K562 (cell line): Measurements from ENCODE around the gene DDX50. TPM values are rescaled to one million over a fixed set of nuclear protein-coding genes. Genes with fewer than 3 reads are reported as not detected.
A peak's percentile ranks its signal among the peaks of the same experiment; 100 is the strongest.

ENCODE experiments used
- ARNT ChIP-seq, 2 experiments: fragments of 450-650 bp; IDR thresholded peaks; 2 replicates each; pipeline ENCODE4 v1.6.1; 2016; ENCODE audit warnings: mild to moderate bottlenecking in 1 of 2
- CC2D1A ChIP-seq: fragments of 450-650 bp; IDR thresholded peaks from 2 replicates; pipeline ENCODE4 v1.6.1; 2017; ENCODE audit warnings: mild to moderate bottlenecking
- CSDE1 ChIP-seq, 2 experiments: fragments of 450-650 bp; IDR thresholded peaks; 2 replicates each; pipeline ENCODE4 v1.6.1; 2016; ENCODE audit warnings: mild to moderate bottlenecking in 1 of 2
- DDX20 ChIP-seq: fragments of 450-650 bp; IDR thresholded peaks from 2 replicates; pipeline ENCODE4 v1.6.1; 2016; ENCODE audit warnings: missing genetic modification characterization, low read depth, mild to moderate bottlenecking, missing compliant biosample characterization, moderate library complexity
- JUN ChIP-seq, 2 experiments: sonication (generic) in 1 of 2; formaldehyde crosslinking in 1 of 2; IDR thresholded peaks; 2 replicates each; pipeline versions ENCODE4 v1.6.1 to v1.8.0; 2012 to 2022; ENCODE audit warnings: borderline replicate concordance in 2 of 2, mild to moderate bottlenecking in 2 of 2, improper control_type of control experiment in 1 of 2, low read depth in 1 of 2, low read length in 1 of 2, missing genetic modification reagents in 1 of 2
- polyA plus RNA-seq, 8 experiments: library from polyadenylated mRNA; depleted of rRNA in 4 of 8; stranded (reverse) in 5 of 8; unstranded in 3 of 8; fragments of >200 nt; fragmentation: Nextera tagmentation in 2 of 8; fragmentation: Illumina TruSeq in 1 of 8; extraction: Ambion mirVana in 2 of 8; extraction: Trizol in 1 of 8; gene quantifications; 2 replicates each; pipeline versions ENCODE4 v1.2.1 to v1.2.3, GENCODE V29; 2011 to 2014; ENCODE audit warnings: inconsistent platforms in 1 of 8, missing spikeins in 1 of 8
- total RNA-seq, 7 experiments: library from RNA; depleted of rRNA in 6 of 7; stranded (reverse); fragments of >200 nt in 6 of 7; fragmentation: Illumina TruSeq in 2 of 7; extraction: Trizol in 2 of 7; gene quantifications; 2 replicates each; pipeline versions ENCODE4 v1.2.1 to v1.2.3, GENCODE V29; 2011 to 2021; ENCODE audit warnings: low replicate concordance in 1 of 7
- TF ChIP-seq, protein P1 (sequence below), 2 experiments: fragments of 450-650 bp; formaldehyde crosslinking in 1 of 2; IDR thresholded peaks; 2 replicates each; pipeline versions ENCODE4 v1.4.0 to v1.6.1; 2014 to 2020; ENCODE audit warnings: mild to moderate bottlenecking in 2 of 2, borderline replicate concordance in 1 of 2, low read depth in 1 of 2
- TF ChIP-seq, protein P2 (sequence below): sonication (generic); formaldehyde crosslinking; IDR thresholded peaks from 2 replicates; pipeline ENCODE4 v1.8.1; 2023; ENCODE audit warnings: mild to moderate bottlenecking, missing genetic modification reagents
- TF ChIP-seq, protein P3 (sequence below), 3 experiments: IDR thresholded peaks in 2 of 3; conservative IDR thresholded peaks in 1 of 3; 2 replicates each; pipeline ENCODE4 v1.5.1; 2011 to 2012; ENCODE audit warnings: low read length in 3 of 3, mild to moderate bottlenecking in 3 of 3, control low read depth in 2 of 3, improper control_type of control experiment in 1 of 3, inconsistent platforms in 1 of 3, low read depth in 1 of 3, mixed read lengths in 1 of 3, moderate library complexity in 1 of 3; ENCODE audit not compliant: insufficient read depth in 2 of 3
- TF ChIP-seq, protein P4 (sequence below): fragments of 250-450 bp; sonication (Bioruptor Pico); IDR thresholded peaks from 2 replicates; pipeline ENCODE4 v1.9.0; 2021; ENCODE audit warnings: mild to moderate bottlenecking
- TF ChIP-seq, protein P5 (sequence below), 2 experiments: fragments of 450-650 bp; conservative IDR thresholded peaks; 2 replicates each; pipeline ENCODE4 v1.6.1; 2017; ENCODE audit warnings: mild to moderate bottlenecking in 2 of 2, moderate library complexity in 2 of 2

DDX50 gene
- total and polyA plus RNA-seq, 9 of the 15 experiments (the other 6 are each of a cell fraction or from before 2014, with no cell fraction given), result 36.7 to 86.8 (median 57.4) TPM

DNA sequence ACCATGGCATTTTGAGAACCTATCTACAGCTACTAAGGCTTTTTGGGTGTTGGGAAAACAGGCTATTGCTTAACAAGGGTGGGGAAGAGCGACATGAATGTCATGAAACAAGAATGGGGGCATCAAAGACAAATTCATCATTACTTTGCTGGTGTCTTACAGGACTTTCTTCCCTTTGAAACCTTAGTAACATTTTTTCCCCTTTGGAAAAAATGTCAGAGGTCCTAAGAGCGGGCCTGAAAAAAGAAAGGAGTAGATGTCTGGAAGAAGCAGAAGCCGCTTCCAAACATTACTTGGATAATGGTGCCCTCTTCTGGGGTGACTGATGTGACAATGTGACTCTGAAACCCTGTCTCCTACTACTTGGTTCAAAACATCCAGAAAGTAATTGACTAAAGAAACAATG lies 3.8 kb upstream of the DDX50 start (continued):
- TF ChIP-seq, protein P1, sequence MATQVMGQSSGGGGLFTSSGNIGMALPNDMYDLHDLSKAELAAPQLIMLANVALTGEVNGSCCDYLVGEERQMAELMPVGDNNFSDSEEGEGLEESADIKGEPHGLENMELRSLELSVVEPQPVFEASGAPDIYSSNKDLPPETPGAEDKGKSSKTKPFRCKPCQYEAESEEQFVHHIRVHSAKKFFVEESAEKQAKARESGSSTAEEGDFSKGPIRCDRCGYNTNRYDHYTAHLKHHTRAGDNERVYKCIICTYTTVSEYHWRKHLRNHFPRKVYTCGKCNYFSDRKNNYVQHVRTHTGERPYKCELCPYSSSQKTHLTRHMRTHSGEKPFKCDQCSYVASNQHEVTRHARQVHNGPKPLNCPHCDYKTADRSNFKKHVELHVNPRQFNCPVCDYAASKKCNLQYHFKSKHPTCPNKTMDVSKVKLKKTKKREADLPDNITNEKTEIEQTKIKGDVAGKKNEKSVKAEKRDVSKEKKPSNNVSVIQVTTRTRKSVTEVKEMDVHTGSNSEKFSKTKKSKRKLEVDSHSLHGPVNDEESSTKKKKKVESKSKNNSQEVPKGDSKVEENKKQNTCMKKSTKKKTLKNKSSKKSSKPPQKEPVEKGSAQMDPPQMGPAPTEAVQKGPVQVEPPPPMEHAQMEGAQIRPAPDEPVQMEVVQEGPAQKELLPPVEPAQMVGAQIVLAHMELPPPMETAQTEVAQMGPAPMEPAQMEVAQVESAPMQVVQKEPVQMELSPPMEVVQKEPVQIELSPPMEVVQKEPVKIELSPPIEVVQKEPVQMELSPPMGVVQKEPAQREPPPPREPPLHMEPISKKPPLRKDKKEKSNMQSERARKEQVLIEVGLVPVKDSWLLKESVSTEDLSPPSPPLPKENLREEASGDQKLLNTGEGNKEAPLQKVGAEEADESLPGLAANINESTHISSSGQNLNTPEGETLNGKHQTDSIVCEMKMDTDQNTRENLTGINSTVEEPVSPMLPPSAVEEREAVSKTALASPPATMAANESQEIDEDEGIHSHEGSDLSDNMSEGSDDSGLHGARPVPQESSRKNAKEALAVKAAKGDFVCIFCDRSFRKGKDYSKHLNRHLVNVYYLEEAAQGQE (IDR thresholded peaks at IDR 0.05; ENCODE audit: borderline replicate concordance), result peak; percentile 76
- TF ChIP-seq, protein P1 (CRISPR knock-in tag; IDR thresholded peaks at IDR 0.05; ENCODE audit: low read depth), result no peak
- no peak for TF ChIP-seq JUN (IDR thresholded peaks at IDR 0.05; ENCODE audit: borderline replicate concordance, low read depth, low read length)
- TF ChIP-seq JUN (CRISPR knock-in tag; IDR thresholded peaks at IDR 0.05; ENCODE audit: borderline replicate concordance), result no peak
- TF ChIP-seq, protein P2, sequence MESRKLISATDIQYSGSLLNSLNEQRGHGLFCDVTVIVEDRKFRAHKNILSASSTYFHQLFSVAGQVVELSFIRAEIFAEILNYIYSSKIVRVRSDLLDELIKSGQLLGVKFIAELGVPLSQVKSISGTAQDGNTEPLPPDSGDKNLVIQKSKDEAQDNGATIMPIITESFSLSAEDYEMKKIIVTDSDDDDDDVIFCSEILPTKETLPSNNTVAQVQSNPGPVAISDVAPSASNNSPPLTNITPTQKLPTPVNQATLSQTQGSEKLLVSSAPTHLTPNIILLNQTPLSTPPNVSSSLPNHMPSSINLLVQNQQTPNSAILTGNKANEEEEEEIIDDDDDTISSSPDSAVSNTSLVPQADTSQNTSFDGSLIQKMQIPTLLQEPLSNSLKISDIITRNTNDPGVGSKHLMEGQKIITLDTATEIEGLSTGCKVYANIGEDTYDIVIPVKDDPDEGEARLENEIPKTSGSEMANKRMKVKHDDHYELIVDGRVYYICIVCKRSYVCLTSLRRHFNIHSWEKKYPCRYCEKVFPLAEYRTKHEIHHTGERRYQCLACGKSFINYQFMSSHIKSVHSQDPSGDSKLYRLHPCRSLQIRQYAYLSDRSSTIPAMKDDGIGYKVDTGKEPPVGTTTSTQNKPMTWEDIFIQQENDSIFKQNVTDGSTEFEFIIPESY (CRISPR knock-in tag), result peak; percentile 24; the same call in 1 of the 2 replicates
- TF ChIP-seq ARNT (IDR thresholded peaks at IDR 0.05), result peak in 1 of 2 experiments; percentile 62; a peak in 1 of 4 replicates
- no peak for TF ChIP-seq CSDE1 (IDR thresholded peaks at IDR 0.05)
- TF ChIP-seq, protein P3, sequence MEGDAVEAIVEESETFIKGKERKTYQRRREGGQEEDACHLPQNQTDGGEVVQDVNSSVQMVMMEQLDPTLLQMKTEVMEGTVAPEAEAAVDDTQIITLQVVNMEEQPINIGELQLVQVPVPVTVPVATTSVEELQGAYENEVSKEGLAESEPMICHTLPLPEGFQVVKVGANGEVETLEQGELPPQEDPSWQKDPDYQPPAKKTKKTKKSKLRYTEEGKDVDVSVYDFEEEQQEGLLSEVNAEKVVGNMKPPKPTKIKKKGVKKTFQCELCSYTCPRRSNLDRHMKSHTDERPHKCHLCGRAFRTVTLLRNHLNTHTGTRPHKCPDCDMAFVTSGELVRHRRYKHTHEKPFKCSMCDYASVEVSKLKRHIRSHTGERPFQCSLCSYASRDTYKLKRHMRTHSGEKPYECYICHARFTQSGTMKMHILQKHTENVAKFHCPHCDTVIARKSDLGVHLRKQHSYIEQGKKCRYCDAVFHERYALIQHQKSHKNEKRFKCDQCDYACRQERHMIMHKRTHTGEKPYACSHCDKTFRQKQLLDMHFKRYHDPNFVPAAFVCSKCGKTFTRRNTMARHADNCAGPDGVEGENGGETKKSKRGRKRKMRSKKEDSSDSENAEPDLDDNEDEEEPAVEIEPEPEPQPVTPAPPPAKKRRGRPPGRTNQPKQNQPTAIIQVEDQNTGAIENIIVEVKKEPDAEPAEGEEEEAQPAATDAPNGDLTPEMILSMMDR (IDR thresholded peaks at IDR 0.05 in 2 of 3, conservative IDR thresholded peaks at IDR 0.05 in 1 of 3; ENCODE audit: insufficient read depth in 2 of 3, low read depth in 1 of 3, low read length in 3 of 3), result peak; percentile 68 to 90 (median 74)
- 0 out of 2 replicates have a peak, but pooled peaks have one; percentile 45 for TF ChIP-seq DDX20 (tag)
- peak; percentile 48; the same call in 1 of the 2 replicates for TF ChIP-seq CC2D1A
- TF ChIP-seq, protein P4, sequence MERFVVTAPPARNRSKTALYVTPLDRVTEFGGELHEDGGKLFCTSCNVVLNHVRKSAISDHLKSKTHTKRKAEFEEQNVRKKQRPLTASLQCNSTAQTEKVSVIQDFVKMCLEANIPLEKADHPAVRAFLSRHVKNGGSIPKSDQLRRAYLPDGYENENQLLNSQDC (CRISPR knock-in tag), result 0 out of 2 replicates have a peak, but pooled peaks have one; percentile 18
- TF ChIP-seq, protein P5, sequence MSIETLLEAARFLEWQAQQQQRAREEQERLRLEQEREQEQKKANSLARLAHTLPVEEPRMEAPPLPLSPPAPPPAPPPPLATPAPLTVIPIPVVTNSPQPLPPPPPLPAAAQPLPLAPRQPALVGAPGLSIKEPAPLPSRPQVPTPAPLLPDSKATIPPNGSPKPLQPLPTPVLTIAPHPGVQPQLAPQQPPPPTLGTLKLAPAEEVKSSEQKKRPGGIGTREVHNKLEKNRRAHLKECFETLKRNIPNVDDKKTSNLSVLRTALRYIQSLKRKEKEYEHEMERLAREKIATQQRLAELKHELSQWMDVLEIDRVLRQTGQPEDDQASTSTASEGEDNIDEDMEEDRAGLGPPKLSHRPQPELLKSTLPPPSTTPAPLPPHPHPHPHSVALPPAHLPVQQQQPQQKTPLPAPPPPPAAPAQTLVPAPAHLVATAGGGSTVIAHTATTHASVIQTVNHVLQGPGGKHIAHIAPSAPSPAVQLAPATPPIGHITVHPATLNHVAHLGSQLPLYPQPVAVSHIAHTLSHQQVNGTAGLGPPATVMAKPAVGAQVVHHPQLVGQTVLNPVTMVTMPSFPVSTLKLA (conservative IDR thresholded peaks at IDR 0.05), result 0 out of 4 replicates have a peak, but pooled peaks have one; percentile 13 to 25
